GM19324 (cell line): ENCODE measurements around the gene SETD1A.

ENCODE experiments used
- ATAC-seq: cut with Tn5 transposase; IDR thresholded peaks from one replicate; pipeline ENCODE4 v1.9.1; 2021; ENCODE audit warnings: mild to moderate bottlenecking, moderate library complexity; ENCODE audit not compliant: unreplicated experiment, low FRiP score

Gene SETD1A

GRCh38 chr16:30951750-30952149, 5.8 kb upstream of the SETD1A start:
- no peak for ATAC-seq

DNA sequence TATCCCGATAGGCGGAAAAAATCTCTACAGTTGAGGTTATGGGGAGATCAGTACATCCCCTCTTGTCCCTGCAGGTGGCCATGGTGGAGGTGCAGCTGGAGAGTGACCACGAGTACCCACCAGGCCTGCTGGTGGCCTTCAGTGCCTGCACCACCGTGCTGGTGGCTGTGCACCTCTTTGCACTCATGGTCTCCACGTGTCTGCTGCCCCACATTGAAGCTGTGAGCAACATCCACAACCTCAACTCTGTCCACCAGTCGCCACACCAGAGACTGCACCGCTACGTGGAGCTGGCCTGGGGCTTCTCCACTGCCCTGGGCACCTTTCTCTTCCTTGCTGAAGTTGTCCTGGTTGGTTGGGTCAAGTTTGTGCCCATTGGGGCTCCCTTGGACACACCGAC, 4.4 kb upstream of the SETD1A start:
- ATAC-seq, result no peak

- ATAC-seq, result no peak
Measured at GRCh38 chr16:30953511-30954124, 3.9 kb upstream of the SETD1A start.

GRCh38 chr16:30954993-30955392, 2.6 kb upstream of the SETD1A start:
- no peak for ATAC-seq

GRCh38 chr16:30956601-30957455, 726 bp upstream of the SETD1A start:
- ATAC-seq, result peak; percentile 44

- peak; percentile 18 for ATAC-seq
Measured at GRCh38 chr16:30958175-30959079, 873 bp downstream of the SETD1A start.

DNA sequence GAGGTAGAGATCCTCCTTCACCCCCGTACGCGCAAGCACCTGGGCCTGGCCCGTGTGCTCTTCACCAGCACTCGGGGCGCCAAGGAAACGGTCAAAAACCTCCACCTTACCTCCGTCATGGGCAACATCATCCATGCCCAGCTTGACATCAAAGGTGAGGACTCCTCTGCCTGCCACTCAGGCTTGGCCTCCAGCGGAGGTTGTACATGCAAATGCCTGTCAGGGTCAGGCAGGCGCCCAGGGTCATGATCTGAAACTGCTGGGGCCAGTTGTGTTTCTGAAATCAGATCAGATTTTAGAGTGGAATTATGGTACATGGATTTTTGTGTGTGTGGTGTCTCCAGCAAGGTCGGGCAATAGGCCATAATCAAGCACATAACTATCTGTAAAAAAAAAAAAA, 3.8 kb downstream of the SETD1A start:
- ATAC-seq, result no peak

DNA sequence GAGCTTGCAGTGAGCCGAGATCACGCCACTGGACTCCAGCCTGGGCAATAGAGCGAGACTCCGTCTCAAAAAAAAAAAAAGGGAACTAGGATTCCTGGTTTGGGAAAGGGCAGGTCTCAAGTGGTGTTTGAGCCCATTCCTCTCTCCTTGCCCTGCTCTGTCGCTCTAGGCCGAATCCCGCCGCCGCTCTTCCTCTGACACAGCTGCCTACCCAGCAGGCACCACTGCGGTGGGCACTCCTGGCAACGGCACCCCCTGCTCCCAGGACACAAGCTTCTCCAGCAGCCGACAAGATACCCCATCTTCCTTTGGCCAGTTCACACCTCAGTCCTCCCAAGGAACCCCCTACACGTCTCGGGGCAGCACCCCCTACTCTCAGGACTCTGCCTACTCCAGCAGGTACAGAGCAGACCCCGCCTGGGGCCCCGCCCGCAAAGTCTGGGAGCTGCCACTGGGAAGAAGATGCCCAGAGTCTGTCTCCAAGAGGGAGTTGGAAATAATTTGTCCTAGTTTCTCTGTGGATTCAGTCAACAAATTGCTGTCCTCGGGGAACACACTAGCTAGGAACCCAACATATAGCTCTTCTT, 6.5 kb downstream of the SETD1A start:
- ATAC-seq, result no peak

DNA sequence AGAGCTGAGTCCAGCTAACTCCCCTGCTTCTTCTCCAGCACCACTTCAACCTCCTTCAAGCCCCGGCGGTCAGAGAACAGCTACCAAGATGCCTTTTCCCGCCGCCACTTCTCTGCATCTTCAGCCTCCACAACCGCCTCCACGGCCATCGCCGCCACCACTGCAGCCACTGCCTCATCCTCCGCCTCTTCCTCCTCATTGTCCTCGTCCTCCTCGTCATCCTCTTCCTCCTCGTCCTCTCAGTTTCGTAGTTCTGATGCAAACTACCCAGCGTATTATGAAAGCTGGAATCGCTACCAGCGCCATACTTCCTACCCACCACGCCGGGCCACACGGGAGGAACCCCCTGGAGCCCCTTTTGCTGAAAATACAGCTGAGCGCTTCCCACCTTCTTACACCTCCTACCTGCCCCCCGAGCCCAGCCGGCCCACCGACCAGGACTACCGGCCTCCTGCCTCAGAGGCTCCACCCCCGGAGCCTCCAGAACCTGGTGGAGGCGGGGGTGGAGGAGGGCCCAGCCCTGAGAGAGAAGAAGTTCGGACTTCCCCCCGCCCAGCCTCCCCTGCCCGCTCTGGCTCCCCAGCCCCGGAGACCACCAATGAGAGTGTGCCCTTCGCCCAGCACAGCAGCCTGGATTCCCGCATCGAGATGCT, 7.1 kb downstream of the SETD1A start:
- ATAC-seq, result no peak

- no peak for ATAC-seq
Measured at GRCh38 chr16:30965436-30965835, 7.9 kb downstream of the SETD1A start.

DNA sequence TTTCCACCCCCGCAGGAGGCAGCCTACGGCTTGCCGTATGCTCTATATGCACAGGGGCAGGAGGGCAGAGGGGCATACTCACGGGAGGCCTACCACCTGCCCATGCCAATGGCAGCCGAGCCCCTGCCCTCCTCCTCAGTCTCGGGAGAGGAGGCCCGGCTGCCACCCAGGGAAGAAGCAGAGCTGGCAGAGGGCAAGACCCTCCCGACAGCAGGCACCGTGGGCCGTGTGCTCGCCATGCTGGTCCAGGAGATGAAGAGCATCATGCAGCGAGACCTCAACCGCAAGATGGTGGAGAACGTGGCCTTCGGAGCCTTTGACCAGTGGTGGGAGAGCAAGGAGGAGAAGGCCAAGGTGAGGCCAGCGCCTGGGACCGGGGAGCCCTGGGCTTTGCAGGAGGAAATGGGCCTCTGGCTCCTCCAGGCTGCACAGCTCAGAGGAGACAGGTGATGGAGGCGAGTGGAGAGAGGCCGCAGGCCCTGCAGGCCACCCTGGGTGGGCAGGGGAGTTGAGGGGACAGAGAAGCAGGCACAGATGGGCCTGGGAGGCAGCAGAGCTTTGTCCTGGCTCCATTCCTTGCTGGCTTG, 8.6 kb downstream of the SETD1A start:
- no peak for ATAC-seq

GRCh38 chr16:30967795-30968194, 10.2 kb downstream of the SETD1A start:
- ATAC-seq, result no peak

DNA sequence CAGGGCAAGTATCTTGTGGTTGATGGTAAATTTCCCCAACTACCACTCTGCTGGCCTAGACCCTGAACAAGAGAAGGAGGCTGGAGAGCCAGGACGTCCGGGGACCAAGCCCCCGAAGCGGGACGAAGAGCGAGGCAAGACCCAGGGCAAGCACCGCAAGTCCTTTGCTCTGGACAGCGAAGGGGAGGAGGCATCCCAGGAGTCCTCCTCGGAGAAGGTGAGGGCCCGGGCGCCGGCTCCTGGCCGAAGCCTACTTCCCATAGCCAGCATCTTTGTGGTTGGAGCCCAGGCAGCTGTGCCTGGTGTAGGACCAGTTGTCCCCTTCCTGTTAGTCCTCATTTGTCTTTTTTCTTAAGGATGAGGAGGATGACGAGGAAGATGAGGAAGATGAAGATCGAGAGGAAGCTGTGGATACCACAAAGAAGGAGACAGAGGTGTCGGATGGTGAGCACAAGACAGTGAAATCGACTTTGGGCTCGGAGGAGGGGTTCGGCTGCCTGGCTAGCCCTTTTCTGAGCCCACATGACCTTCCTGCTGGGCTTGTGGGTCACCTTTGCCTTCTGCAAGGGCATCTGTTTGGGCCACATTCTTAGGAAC, 11.8 kb downstream of the SETD1A start:
- no peak for ATAC-seq

DNA sequence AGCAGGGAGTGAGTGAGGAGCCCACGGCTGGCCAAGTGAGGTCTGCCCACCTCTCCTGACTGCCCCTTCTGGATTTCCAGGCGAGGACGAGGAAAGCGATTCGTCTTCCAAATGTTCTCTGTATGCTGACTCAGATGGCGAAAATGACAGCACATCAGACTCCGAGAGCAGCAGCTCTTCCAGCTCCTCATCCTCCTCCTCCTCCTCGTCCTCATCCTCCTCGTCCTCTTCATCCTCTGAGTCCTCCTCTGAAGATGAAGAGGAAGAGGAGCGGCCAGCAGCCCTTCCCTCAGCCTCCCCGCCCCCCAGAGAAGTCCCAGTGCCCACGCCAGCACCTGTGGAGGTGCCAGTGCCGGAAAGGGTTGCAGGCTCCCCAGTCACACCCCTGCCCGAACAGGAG, 13.7 kb downstream of the SETD1A start:
- ATAC-seq, result no peak

DNA sequence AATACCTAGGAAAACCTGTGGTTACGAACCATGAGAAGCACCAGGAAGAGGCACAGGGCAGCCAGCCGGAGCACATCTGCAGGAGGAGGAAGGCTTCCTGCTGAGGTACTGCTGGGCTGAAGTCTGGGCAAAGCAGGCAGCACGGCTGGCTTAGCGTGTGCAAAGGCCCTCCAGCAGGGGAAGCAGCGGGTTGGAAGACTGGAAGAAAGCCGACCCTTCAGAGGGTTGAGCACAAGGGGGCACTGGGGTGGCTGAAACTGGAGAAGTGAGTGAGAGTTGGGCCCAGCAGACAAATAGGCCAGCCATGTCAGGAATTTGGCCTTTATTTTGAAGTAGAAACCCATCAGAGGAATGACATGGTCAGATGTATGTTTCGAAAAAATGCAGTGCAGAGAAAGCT, 15.3 kb downstream of the SETD1A start:
- no peak for ATAC-seq

DNA sequence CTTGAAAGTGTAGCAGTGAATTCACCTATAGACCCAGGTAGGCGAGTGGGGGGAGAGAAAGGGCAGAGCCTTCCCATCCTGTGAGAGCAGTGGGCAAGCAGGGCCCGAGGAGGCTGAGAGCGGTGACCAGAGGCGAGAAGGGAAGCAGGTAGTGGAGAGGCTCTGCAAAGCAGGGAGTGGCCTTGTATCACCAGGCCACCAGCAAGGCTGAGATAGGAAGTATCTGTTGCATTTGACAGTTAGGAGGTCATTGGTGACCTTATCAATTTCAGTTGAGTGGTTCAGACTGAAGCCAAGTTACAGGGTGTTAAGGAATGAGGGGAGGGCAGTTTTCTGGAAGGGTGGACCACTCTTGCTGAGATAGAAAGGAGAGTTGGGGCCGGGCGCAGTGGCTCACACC, 16.8 kb downstream of the SETD1A start:
- ATAC-seq, result no peak

DNA sequence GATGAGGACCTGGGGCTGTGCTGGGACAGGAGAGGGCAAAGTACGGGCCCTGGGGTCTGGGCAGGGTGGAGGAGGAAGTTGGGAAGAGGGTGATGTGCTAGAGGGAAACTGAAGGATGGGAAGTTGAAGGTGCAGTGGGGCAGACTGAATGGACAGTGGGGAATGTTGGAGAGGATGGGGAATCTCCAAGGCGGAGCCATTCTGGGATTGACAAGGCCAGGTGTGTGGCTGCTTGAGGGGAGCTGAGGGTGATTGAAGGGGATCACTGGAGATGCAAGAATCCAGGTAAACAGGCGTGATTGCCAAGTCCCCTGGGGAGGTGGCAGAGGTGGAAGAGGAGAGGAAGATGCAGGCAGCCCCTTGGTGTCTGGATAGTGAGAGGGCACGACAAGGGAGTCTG, 18.9 kb downstream of the SETD1A start:
- ATAC-seq, result no peak

GRCh38 chr16:30977502-30977901, 19.9 kb downstream of the SETD1A start:
- no peak for ATAC-seq

- no peak for ATAC-seq
Measured at GRCh38 chr16:30979170-30980022, 21.8 kb downstream of the SETD1A start.
